Suprapubic skin (tissue), 4 donors: ENCODE data around the gene DMWD.

Experiments
- POLR2A ChIP-seq, 2 donors: fragments of 450-650 bp; IDR thresholded peaks; one replicate each; pipeline ENCODE4 v1.6.1; 2017; ENCODE audit warnings: antibody characterized with exemption in 2 of 2, mild to moderate bottlenecking in 2 of 2, moderate library complexity in 2 of 2
- POLR2AphosphoS5 ChIP-seq, 3 donors: sonication (generic); formaldehyde crosslinking; IDR thresholded peaks; one replicate each; pipeline ENCODE4 v1.6.1; 2017; ENCODE audit warnings: antibody characterized with exemption in 3 of 3
- TF ChIP-seq, protein P1 (sequence below), 2 donors: fragments of 200-600 bp in 1 of 2; fragments of 450-650 bp in 1 of 2; sonication (generic) in 1 of 2; IDR thresholded peaks; one replicate each; pipeline ENCODE4 v1.5.1; 2016 to 2019; ENCODE audit warnings: antibody characterized with exemption in 2 of 2, mild to moderate bottlenecking in 1 of 2, moderate library complexity in 1 of 2

DNA sequence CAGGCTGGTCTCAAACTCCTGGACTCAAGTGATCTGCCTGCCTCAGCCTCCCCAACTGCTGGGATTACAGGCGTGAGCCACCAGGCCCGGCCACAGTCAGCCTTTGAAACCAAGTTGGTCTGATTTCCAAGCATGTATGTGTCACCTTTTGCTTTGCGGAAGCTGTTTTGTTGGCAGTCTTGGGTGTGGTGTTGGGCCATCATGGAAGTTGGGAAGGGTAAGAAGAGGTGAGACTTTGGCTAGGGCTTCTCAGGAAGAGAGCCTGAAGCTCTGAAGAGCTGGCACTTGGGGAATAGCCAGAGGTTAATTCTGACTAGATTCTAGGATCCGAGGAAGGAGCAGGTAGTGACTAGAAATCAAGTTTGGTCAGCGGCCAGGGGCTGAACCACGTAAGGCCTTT, 19.7 kb upstream of the DMWD start:
- no peak for TF ChIP-seq POLR2AphosphoS5 (IDR thresholded peaks at IDR 0.05)
- TF ChIP-seq, protein P1, sequence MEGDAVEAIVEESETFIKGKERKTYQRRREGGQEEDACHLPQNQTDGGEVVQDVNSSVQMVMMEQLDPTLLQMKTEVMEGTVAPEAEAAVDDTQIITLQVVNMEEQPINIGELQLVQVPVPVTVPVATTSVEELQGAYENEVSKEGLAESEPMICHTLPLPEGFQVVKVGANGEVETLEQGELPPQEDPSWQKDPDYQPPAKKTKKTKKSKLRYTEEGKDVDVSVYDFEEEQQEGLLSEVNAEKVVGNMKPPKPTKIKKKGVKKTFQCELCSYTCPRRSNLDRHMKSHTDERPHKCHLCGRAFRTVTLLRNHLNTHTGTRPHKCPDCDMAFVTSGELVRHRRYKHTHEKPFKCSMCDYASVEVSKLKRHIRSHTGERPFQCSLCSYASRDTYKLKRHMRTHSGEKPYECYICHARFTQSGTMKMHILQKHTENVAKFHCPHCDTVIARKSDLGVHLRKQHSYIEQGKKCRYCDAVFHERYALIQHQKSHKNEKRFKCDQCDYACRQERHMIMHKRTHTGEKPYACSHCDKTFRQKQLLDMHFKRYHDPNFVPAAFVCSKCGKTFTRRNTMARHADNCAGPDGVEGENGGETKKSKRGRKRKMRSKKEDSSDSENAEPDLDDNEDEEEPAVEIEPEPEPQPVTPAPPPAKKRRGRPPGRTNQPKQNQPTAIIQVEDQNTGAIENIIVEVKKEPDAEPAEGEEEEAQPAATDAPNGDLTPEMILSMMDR (IDR thresholded peaks at IDR 0.05) = no peak
- TF ChIP-seq POLR2A (IDR thresholded peaks at IDR 0.05) = no peak
